Endodermal cell (in vitro differentiated cells): ENCODE data around the gene MAP2K3. TPM values are rescaled to one million over a fixed set of nuclear protein-coding genes. Genes with fewer than 3 reads are reported as not detected.

ENCODE experiments used
- DNase-seq: peaks from one replicate; pipeline ENCODE4 v3.0.0-alpha.2; 2017
- H3K27ac ChIP-seq: 2 replicates; pipeline ENCODE4 v1.5.1; 2013; ENCODE audit warnings: mild to moderate bottlenecking, low read depth, low read length, moderate library complexity
- H3K27me3 ChIP-seq: 2 replicates; pipeline ENCODE4 v1.6.1; 2013; ENCODE audit warnings: mild to moderate bottlenecking, low read length, moderate library complexity; ENCODE audit not compliant: insufficient read depth, control insufficient read depth, poor library complexity, severe bottlenecking
- H3K36me3 ChIP-seq: 2 replicates; pipeline ENCODE4 v1.7.0; 2013; ENCODE audit warnings: mild to moderate bottlenecking, low read length, moderate library complexity; ENCODE audit not compliant: control insufficient read depth, insufficient read depth
- H3K4me1 ChIP-seq: one replicate; pipeline ENCODE4 v1.7.0; 2013; ENCODE audit warnings: low read length; ENCODE audit not compliant: control insufficient read depth, insufficient read depth
- H3K4me3 ChIP-seq: 2 replicates; pipeline ENCODE4 v1.5.1; 2013; ENCODE audit warnings: mild to moderate bottlenecking, low read length, moderate library complexity
- H3K9ac ChIP-seq: 2 replicates; pipeline ENCODE4 v1.6.1; 2013; ENCODE audit warnings: mild to moderate bottlenecking, low read length, moderate library complexity; ENCODE audit not compliant: poor library complexity, severe bottlenecking; ENCODE audit errors: extremely low read depth
- H3K9me3 ChIP-seq: 2 replicates; pipeline ENCODE4 v1.6.1; 2013; ENCODE audit warnings: mild to moderate bottlenecking, low read length, moderate library complexity; ENCODE audit not compliant: control insufficient read depth
- H3K27ac Mint-ChIP-seq: 2 replicates; pipeline ENCODE4 v1.8.0; 2020; ENCODE audit warnings: mixed read lengths
- H3K27me3 Mint-ChIP-seq: 2 replicates; pipeline ENCODE4 v1.8.0; 2021; ENCODE audit warnings: mild to moderate bottlenecking, mixed read lengths; ENCODE audit not compliant: insufficient read depth
- H3K36me3 Mint-ChIP-seq: 2 replicates; pipeline ENCODE4 v1.8.0; 2020; ENCODE audit warnings: low read depth, mixed read lengths
- H3K4me1 Mint-ChIP-seq: 2 replicates; pipeline ENCODE4 v1.8.0; 2020; ENCODE audit warnings: mixed read lengths
- H3K4me3 Mint-ChIP-seq: 2 replicates; pipeline ENCODE4 v1.8.0; 2020; ENCODE audit warnings: mild to moderate bottlenecking, moderate library complexity, mixed read lengths
- H3K9me3 Mint-ChIP-seq: 2 replicates; pipeline ENCODE4 v1.8.0; 2020; ENCODE audit warnings: mild to moderate bottlenecking, mixed read lengths
- CTCF ChIP-seq: fragments of 200-600 bp; sonication (generic); conservative IDR thresholded peaks from 2 replicates; pipeline ENCODE4 v1.5.0; 2021; ENCODE audit warnings: antibody characterized with exemption, mild to moderate bottlenecking
- WGBS, 2 experiments: methylation state at CpG; one replicate each; pipeline versions ENCODE4 v1.1.5 to v1.1.7; 2013; ENCODE audit warnings: missing lambda C conversion rate in 2 of 2, mixed read lengths in 1 of 2; ENCODE audit not compliant: insufficient coverage in 1 of 2, insufficient read length in 1 of 2; 5-methylcytosine and 5-hydroxymethylcytosine counted together
- total RNA-seq, 2 donors: library from RNA; stranded (reverse); fragmentation: NEBNext Ultra II Directional in 1 of 2; extraction: Animal tissue kit (Norgen Biotek cat#: 25700) in 1 of 2; gene quantifications; 2 replicates in 1 of 2; 3 replicates in 1 of 2; pipeline ENCODE4 v1.2.1, GENCODE V29; 2021

The MAP2K3 gene
- total RNA-seq, 2 donors from 2014 or later: 31.6 to 37.6 TPM

- H3K9me3 Mint-ChIP-seq: no peaks in the 10 kb centered on the region
- TF ChIP-seq CTCF: no peak
- H3K4me3 Mint-ChIP-seq: no peak overlapping the region
- H3K4me3 ChIP-seq: no peak overlapping the region
- peaks cover 45% of the 10 kb centered on the region for H3K27me3 Mint-ChIP-seq
- no peaks in the 10 kb centered on the region for H3K36me3 Mint-ChIP-seq
- H3K27me3 ChIP-seq: peaks cover 13% of the 10 kb centered on the region
- 93 to 95% methylated on average over 5 of the region's 5 CpGs for WGBS, 2 experiments
- DNase-seq: no peak
- no peak overlapping the region for H3K9ac ChIP-seq
- no peaks in the 10 kb centered on the region for H3K36me3 ChIP-seq
- H3K9me3 ChIP-seq: no peaks in the 10 kb centered on the region
- no peak overlapping the region for H3K27ac ChIP-seq
- H3K4me1 ChIP-seq: peaks cover 13% of the 10 kb centered on the region
- H3K27ac Mint-ChIP-seq: no peak overlapping the region
- peaks cover 15% of the 10 kb centered on the region for H3K4me1 Mint-ChIP-seq
Measured at GRCh38 chr17:21282850-21283249, 1.7 kb upstream of the MAP2K3 start.

GRCh38 chr17:21283482-21284318 lies 811 bp upstream of the MAP2K3 start:
- DNase-seq: no peak
- no peak overlapping the region for H3K9ac ChIP-seq

More at GRCh38 chr17:21283482-21284318, 811 bp upstream of the MAP2K3 start:
- H3K27ac Mint-ChIP-seq: no peak overlapping the region
- H3K9me3 Mint-ChIP-seq: no peaks in the 10 kb centered on the region
- TF ChIP-seq CTCF: no peak
- peaks cover 15% of the 10 kb centered on the region for H3K4me1 Mint-ChIP-seq
- 61% methylated on average over 38 to 49 of the region's 49 CpGs for WGBS, 2 experiments
- peaks cover 12% of the 10 kb centered on the region for H3K27me3 ChIP-seq
- H3K4me1 ChIP-seq: peaks cover 13% of the 10 kb centered on the region
- H3K36me3 Mint-ChIP-seq: no peaks in the 10 kb centered on the region
- peak overlapping the region; percentile 77 for H3K4me3 Mint-ChIP-seq
- no peaks in the 10 kb centered on the region for H3K36me3 ChIP-seq
- H3K27ac ChIP-seq: no peak overlapping the region
- peaks cover 39% of the 10 kb centered on the region for H3K27me3 Mint-ChIP-seq
- H3K4me3 ChIP-seq: peak overlapping the region; percentile 67
- no peaks in the 10 kb centered on the region for H3K9me3 ChIP-seq
